PC-9 (cell line): Measurements from ENCODE around the gene FBXO10. TPM values are rescaled to one million over a fixed set of nuclear protein-coding genes. Genes with fewer than 3 reads are reported as not detected.
"Not testable (repeated sequence)": the region's sequence is repeated elsewhere in the genome, so short reads cannot be mapped to it uniquely, and the experiment has no call there.

Experiments used
- BruUV-seq: library from RNA; stranded (reverse); fragments of 400-500 nt; replicated peaks from 2 replicates; lab custom pipeline; 2021; lab: Mats Ljungman, UMichigan
- CTCF ChIA-PET: fragments of 300-600 bp; sonication (Branson Sonifier 250); formaldehyde crosslinking; loops from one replicate; lab custom pipeline; 2022; ENCODE audit warnings: antibody characterized with exemption; lab: Charles Lee
- POLR2A ChIA-PET: fragments of 300-600 bp; sonication (Branson Sonifier 250); formaldehyde crosslinking; loops from one replicate; lab custom pipeline; 2022; ENCODE audit warnings: antibody characterized with exemption; ENCODE audit not compliant: unreplicated experiment; lab: Charles Lee
- DNase-seq, 2 experiments: peaks; one replicate each; pipeline versions ENCODE4 v3.0.0 to v3.0.0-alpha.2; 2015 to 2022; ENCODE audit warnings: mixed read lengths in 1 of 2
- H2AFZ ChIP-seq: fragments of 200-600 bp; sonication (generic); 2 replicates; pipeline ENCODE4 v1.8.1; 2017; ENCODE audit warnings: antibody characterized with exemption
- H3F3A ChIP-seq: fragments of 200-600 bp; sonication (generic); 2 replicates; pipeline ENCODE4 v1.8.1; 2017; ENCODE audit warnings: antibody characterized with exemption, mild to moderate bottlenecking, low read depth; ENCODE audit not compliant: insufficient read depth
- H3K27ac ChIP-seq: fragments of 200-600 bp; sonication (generic); 2 replicates; pipeline ENCODE4 v1.6.1; 2016; ENCODE audit warnings: mixed run types
- H3K27me3 ChIP-seq: fragments of 200-600 bp; sonication (generic); 2 replicates; pipeline ENCODE4 v1.6.1; 2016; ENCODE audit warnings: low read depth, mixed run types; ENCODE audit not compliant: insufficient read depth
- H3K36me3 ChIP-seq: fragments of 200-600 bp; sonication (generic); 2 replicates; pipeline ENCODE4 v1.6.1; 2016; ENCODE audit warnings: low read depth, mixed run types
- H3K4me1 ChIP-seq: fragments of 200-600 bp; sonication (generic); replicated peaks from 2 replicates; pipeline ENCODE4 v1.6.1; 2016; ENCODE audit warnings: mixed run types; ENCODE audit not compliant: insufficient read depth
- H3K4me2 ChIP-seq: fragments of 200-600 bp; sonication (generic); 2 replicates; pipeline ENCODE4 v1.6.1; 2017; ENCODE audit warnings: mixed run types
- H3K4me3 ChIP-seq: fragments of 200-600 bp; sonication (generic); 2 replicates; pipeline ENCODE4 v1.6.1; 2016; ENCODE audit warnings: mixed run types
- H3K79me2 ChIP-seq: fragments of 200-600 bp; sonication (generic); 2 replicates; pipeline ENCODE4 v1.6.1; 2017; ENCODE audit warnings: low read depth, mixed run types
- H3K9me2 ChIP-seq: fragments of 200-600 bp; sonication (generic); 2 replicates; pipeline ENCODE4 v1.8.1; 2017; ENCODE audit warnings: mild to moderate bottlenecking; ENCODE audit not compliant: insufficient read depth
- H3K9me3 ChIP-seq: fragments of 200-600 bp; sonication (generic); 2 replicates; pipeline ENCODE4 v1.8.1; 2016; ENCODE audit warnings: low read depth; ENCODE audit not compliant: insufficient read depth
- H4K20me1 ChIP-seq: fragments of 200-600 bp; sonication (generic); 2 replicates; pipeline ENCODE4 v1.8.1; 2017; ENCODE audit not compliant: insufficient read depth
- CTCF ChIP-seq: fragments of 200-600 bp; sonication (generic); conservative IDR thresholded peaks from 2 replicates; pipeline ENCODE4 v1.6.1; 2017; ENCODE audit warnings: mixed run types, antibody characterized with exemption, mild to moderate bottlenecking, moderate library complexity
- EZH2 ChIP-seq: fragments of 200-600 bp; sonication (generic); IDR thresholded peaks from 2 replicates; pipeline ENCODE4 v1.8.0; 2017; ENCODE audit warnings: antibody characterized with exemption, low read depth
- intact Hi-C: fragments of 100-400 bp; cut with micrococcal nuclease; formaldehyde crosslinking; loops from one replicate; pipeline ENCODE4 v1.10.0; 2022; ENCODE audit not compliant: unreplicated experiment
- total RNA-seq: library from RNA; stranded (reverse); gene quantifications from 2 replicates; pipeline ENCODE4 v1.2.3, GENCODE V29; 2021

The FBXO10 gene
- total RNA-seq, 1 experiment from 2014 or later = 3.7 TPM

GRCh38 chr9:37471942-37472684, 104.1 kb downstream of the FBXO10 start:
- no peaks in the 10 kb centered on the region for H3K27me3 ChIP-seq
- peak; percentile 52 to 90 for DNase-seq
- peak overlapping the region; percentile 81 for H3K4me2 ChIP-seq
- H3K4me3 ChIP-seq = peak overlapping the region; percentile 60
- ChIA-PET CTCF (no interaction called here), POLR2A (interaction anchor here (0.6 kb wide), 1 partner anchor 14 kb away, joined by 3 read pairs; the partner anchor contains the start of gene POLR1E)
- intact Hi-C loops = no loop called here
- H3K36me3 ChIP-seq = no peaks in the 10 kb centered on the region
- H3K9me2 ChIP-seq = no peaks in the 10 kb centered on the region
- no peaks in the 10 kb centered on the region for H3K79me2 ChIP-seq
- peak overlapping the region; percentile 96 for H3K27ac ChIP-seq
- TSS peak; percentile 95 for BruUV-seq
- H3K4me1 ChIP-seq = peaks cover 11% of the 10 kb centered on the region; the same call in 1 of the 2 replicates
- no peak for TF ChIP-seq CTCF
- TF ChIP-seq EZH2 = no peak
- H3K9me3 ChIP-seq = no peaks in the 10 kb centered on the region
- peaks cover 33% of the 10 kb centered on the region for H3F3A ChIP-seq
- peak overlapping the region; percentile 63; the same call in 1 of the 2 replicates for H2AFZ ChIP-seq
- no peaks in the 10 kb centered on the region for H4K20me1 ChIP-seq

- H4K20me1 ChIP-seq = no peaks in the 10 kb centered on the region
- no TSS peak for BruUV-seq
- no peak overlapping the region for H3K4me3 ChIP-seq
- TF ChIP-seq CTCF = no peak
- no peak for TF ChIP-seq EZH2
- POLR2A ChIA-PET = no interaction called here
- peaks cover 11% of the 10 kb centered on the region for H3K79me2 ChIP-seq
- intact Hi-C loops = no loop called here
- H3K27me3 ChIP-seq = no peaks in the 10 kb centered on the region
- H3K9me3 ChIP-seq = no peaks in the 10 kb centered on the region
- H3K27ac ChIP-seq = no peak overlapping the region
- DNase-seq = no peak
- peaks cover 53% of the 10 kb centered on the region for H3F3A ChIP-seq
- no peak overlapping the region for H3K4me2 ChIP-seq
- CTCF ChIA-PET = no interaction called here
- peaks cover 17% of the 10 kb centered on the region for H3K4me1 ChIP-seq
- no peak overlapping the region for H2AFZ ChIP-seq
- no peaks in the 10 kb centered on the region for H3K9me2 ChIP-seq
- no peaks in the 10 kb centered on the region for H3K36me3 ChIP-seq
Observed at GRCh38 chr9:37468620-37469019, 107.6 kb downstream of the FBXO10 start.

GRCh38 chr9:37467530-37467929, 108.7 kb downstream of the FBXO10 start:
- Histone ChIP-seq H3K4me1 (peaks cover 28% of the 10 kb centered on the region), H3K27ac (peak overlapping the region; percentile 80), H3K4me3 (peak overlapping the region; percentile 71), H3K4me2 (peak overlapping the region; percentile 82), H2AFZ (peak overlapping the region; percentile 92; the same call in 1 of the 2 replicates), H3F3A (peaks cover 43% of the 10 kb centered on the region), H3K79me2 (peaks cover 21% of the 10 kb centered on the region)
- H3K9me3 ChIP-seq, BruUV-seq, H3K36me3 ChIP-seq, H3K9me2 ChIP-seq, H3K27me3 ChIP-seq, intact Hi-C loops, H4K20me1 ChIP-seq, POLR2A ChIA-PET, CTCF ChIA-PET: not testable (repeated sequence)
- peak in 1 of 2 experiments; percentile 10 for DNase-seq
